Germinal center (tissue), 1 donor: ENCODE results near the gene ZER1.

Experiments
- DNase-seq: peaks from one replicate; pipeline ENCODE4 v3.0.0; 2012; ENCODE audit warnings: mixed read lengths, low spot score

ZER1 gene

GRCh38 chr9:128690684-128691034 lies 81.1 kb downstream of the ZER1 start:
- no peak for DNase-seq

- DNase-seq: peak; percentile 77
Measured at GRCh38 chr9:128689820-128690683, 81.7 kb downstream of the ZER1 start.

DNA sequence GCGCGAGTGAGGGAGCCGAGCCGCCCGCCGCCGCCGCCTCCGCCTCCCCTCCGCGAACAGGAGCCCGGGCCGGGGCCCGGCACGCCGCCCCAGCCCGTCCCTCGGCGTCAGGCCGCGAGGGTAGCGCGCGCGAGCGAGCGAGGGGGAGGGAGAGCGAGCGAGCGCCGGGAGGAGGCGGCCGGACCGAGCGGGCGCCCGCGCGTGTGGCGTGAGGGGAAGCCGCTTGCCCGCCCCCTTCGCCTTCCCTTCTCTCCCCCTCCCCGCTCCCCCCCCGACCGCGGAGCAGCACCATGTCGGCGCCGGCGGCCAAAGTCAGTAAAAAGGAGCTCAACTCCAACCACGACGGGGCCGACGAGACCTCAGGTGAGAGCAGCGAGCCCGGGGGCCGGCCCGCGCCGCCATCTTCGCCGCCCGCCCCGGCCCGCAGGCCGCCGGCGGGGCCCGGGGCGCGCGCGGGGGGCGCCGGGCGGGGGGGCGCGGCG lies 82.4 kb downstream of the ZER1 start:
- DNase-seq: no peak

- DNase-seq: peak; percentile 99
Measured at GRCh38 chr9:128688501-128689292, 83.0 kb downstream of the ZER1 start, which contains the start of gene SET. Gene SET (plus strand): TSS chr9:128689222. CDS start chr9:128689583, 361 bp downstream.

DNA sequence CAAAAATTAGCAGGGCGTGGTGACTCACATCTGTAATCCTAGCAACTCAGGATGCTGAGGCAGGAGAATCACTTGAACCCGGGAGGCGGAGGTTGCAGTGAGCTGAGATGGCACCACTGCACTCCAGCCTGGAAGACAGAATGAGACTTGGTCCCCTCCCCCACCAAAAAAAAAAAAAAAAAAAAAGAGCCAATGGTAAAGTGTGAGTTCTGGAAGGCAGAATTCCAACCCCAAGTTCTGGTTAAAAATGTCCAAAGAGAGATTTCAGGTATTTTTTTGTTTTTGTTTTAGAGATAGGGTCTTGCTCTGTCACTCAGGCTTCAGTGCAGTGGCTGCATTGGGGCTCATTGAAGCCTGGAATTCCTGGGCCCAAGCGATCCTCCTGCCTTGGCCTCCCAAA lies 84.3 kb downstream of the ZER1 start:
- DNase-seq: no peak

GRCh38 chr9:128685636-128686489 lies 85.9 kb downstream of the ZER1 start:
- peak; percentile 50 for DNase-seq

DNA sequence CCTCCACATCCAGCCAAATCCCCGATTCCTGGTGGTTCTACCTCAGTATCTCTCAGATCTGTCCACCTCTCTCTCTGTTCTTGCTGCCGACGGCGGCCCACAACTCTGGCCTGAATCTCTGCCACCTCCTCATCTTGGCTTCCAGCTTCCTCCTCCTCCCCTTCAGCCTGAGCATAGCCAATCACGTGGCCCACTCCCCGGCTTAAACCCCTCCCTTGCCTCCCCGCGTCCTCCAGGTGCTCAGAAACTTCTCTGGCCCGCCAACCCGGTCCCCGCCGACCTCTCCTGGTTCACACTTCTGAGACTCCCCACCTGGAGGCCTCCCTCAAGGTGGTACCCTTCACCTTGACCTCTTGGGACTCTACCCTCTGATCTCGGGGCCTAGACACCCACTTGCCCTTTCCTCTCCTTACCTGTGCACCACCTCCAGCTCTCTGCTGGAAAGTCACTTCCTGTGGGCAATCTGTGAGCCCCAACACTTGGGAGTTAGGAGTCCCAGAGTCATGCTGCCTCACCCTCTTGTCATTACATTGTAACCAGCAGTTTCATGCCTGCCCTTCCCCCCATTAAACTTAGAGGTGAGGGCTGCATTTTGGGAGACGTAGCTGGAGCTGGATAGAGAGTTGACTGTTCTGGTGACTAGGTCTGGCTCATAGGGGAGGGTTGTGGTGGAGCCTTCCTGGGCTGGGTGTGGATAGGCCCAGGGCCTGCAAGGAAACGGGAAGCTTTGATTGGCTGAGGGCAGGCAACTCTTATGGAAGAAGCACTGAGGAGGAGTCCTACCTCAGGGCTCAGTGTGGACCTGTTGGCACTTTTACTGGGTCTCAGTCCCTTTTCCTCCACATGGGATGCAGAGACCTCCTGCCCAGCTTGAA lies 87.2 kb downstream of the ZER1 start:
- DNase-seq: peak; percentile 89

GRCh38 chr9:128684065-128684324 lies 87.7 kb downstream of the ZER1 start:
- no peak for DNase-seq

DNA sequence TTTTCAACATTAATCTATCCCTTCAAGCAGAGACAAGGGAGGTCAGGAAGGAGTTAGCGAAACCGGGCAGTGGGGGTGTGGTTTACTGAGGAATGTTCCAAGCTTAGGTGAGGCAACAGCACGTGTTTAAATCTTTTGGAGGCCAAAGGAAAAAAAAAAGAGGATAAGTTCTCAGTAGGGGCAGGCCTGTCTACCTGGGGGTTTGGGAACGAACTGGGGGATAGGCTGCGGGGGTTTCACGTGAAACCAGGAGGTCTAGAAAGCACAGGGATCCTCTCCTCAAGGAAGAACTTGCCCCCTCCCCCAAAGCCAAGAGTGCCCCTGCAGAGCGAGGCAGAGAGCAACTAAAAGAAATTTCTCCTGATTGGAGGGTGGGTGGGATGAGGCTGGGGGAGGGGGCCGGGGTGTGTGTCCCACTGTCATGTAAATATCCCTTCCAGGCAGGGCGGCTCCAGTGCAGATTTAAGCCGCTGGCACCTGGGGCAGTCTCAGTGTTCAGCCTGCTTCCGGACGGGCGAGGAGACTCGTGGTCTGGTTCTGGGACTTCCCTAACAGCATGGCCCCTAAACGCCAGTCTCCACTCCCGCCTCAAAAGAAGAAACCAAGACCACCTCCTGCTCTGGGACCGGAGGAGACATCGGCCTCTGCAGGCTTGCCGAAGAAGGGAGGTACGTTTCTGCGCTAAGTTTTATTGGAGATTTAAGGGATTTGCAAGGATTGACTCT lies 88.2 kb downstream of the ZER1 start:
- DNase-seq: peak; percentile 61
